ENCODE measurements around the gene ACSL1.

GRCh38 chr4:184784628-184785257 is 41.0 kb downstream of the ACSL1 start:
- TF ChIP-seq CTCF (conservative IDR thresholded peaks at IDR 0.05; ENCODE audit: low read length) = no peak
- TF ChIP-seq EZH2phosphoT487 (IDR thresholded peaks at IDR 0.05; ENCODE audit: borderline replicate concordance) = no peak

Data from Loucy (cell line).